Measurements from ENCODE around the gene B9D2. TPM values are rescaled to one million over a fixed set of nuclear protein-coding genes. Genes with fewer than 3 reads are reported as not detected.

B9D2 gene
- total RNA-seq, 1 donor from 2014 or later, result 7.4 TPM

DNA sequence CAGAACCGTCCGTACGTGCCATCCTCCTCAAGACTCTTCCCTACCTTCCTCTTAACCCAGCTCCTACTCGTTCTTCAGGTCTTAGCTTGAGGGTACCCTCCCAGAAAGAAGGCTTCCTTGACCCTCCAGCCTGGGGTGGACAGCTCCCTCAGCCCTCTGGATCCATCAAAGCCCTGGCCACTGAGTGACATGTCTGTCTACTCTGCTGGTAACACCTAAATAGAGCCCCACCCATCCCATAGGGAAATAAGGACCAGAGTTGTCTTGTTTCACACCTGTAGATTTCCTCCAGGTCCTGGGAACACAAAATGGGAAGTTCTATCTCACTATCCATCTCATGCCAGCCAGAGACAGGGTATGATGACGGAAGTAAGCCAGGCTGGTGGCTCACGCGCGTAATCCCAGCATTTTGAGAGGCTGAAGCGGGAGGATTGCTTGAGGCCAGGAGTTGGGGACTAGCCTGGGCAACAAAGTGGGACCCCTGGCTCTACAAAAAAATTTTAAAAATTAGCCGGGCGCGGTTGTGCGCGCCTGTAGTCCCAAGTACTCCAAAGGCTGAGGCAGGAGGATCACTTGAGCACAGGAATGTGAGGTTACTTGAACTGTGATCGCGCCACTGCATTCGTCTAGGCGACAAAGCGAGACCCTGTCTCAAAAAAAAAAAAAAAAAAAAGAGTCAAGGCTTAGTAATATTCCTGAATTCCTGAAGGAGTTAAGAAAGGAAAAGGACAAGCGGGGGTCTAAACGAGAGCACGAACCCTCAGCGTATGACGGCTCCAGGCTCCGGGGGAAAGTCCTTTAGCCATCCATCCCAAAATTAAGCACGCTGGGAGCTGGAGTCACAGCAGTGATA is 54.5 kb downstream of the B9D2 start:
- no peak for DNase-seq (ENCODE audit: low read depth, low spot score)

DNA sequence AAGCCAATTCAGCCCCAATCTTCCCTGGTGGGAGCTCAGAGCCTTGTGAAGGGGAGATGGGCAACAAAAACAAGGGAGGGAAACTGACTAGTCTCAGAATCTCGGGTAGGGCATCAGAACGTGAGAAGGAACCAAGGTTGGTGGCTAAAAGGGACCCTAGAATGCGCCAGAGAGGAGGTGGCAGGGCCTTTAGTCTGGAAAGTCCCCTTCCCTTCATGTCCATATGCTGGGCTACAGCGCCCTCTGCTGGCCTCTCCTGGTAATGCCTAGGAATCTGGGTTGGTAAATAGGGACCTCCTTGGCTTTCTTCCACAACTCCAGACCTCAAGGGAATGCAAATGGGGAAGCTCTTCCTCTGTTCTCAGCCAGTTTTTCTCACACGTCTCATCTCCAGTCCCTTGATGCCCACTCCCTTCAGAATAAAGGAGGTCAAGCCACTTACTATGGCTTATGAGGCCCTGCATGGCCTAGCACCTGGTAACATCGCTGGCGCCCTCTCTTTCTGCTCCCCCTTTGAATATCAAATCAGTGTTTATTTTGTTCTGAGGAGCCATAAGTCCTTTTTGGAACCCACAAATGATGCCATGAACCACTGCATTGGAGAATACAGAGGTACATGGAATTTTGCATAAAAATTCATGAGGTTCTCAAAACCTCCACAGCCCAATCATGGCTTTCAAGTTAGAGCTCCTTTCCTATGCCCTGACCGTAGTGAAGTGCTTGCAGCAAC is 55.3 kb downstream of the B9D2 start:
- peak; percentile 65 for DNase-seq (ENCODE audit: low read depth, low spot score)

DNA sequence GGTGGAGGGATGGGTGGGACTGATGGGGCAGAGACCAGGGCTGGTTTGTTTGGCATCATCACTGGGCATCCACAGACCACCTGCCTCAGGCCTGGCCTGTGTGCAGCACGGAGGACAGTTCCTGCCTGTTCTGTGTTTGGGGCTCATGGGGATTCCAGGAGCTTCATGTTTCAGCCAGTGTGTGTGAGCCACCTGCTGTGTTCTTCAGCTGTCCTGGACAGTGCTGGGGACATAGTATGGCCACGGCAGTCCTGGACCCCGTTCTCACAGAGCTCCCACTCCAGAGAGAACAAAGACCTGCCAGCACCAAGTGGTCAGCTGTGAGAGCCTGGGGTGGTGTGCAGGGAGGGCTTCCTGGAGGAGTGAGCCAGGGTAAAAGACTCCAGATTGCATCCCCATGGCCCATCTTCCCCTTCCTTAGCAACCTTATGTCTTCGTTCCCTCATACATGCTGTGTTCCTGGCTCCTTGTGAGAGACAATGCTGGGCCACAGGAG is 55.9 kb downstream of the B9D2 start:
- no peak for DNase-seq (ENCODE audit: low read depth, low spot score)

DNA sequence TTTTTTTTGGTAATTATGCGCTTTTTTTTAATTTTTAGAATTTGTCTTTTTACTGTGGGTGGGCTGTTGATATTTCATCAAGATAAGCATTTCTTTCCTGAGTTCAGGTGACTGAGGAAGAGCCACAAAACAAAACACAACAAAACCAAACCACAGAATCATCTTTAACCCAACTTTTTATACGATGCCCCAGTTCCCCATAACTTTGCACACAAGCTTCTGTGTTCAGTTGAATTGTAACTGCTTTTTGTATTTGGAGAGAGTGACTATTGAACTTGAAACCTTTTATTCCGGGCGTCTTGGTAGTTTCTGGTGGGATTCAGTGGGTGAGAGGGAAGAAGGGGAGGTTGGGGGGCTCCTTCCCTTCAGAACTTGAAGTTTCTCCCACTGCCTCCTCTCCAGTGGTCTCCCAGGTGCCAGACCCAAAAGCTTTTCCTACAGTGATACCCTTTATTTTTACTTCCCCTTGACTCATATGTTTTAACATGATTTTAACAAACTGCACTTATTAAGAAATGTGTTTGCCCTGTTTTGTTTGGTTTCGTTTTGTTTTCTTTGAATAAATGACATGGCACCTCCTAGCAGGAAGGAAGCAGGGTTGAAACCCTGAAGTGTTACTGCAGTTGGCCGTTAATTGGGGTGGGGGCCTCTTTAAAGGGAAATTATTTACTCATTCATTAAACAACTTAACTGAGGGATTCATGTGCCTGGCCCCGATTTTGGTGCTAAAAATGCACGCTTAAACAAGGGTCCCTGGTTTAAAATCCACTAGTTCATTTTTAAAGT is 56.7 kb downstream of the B9D2 start:
- no peak for DNase-seq (ENCODE audit: low read depth, low spot score)

DNA sequence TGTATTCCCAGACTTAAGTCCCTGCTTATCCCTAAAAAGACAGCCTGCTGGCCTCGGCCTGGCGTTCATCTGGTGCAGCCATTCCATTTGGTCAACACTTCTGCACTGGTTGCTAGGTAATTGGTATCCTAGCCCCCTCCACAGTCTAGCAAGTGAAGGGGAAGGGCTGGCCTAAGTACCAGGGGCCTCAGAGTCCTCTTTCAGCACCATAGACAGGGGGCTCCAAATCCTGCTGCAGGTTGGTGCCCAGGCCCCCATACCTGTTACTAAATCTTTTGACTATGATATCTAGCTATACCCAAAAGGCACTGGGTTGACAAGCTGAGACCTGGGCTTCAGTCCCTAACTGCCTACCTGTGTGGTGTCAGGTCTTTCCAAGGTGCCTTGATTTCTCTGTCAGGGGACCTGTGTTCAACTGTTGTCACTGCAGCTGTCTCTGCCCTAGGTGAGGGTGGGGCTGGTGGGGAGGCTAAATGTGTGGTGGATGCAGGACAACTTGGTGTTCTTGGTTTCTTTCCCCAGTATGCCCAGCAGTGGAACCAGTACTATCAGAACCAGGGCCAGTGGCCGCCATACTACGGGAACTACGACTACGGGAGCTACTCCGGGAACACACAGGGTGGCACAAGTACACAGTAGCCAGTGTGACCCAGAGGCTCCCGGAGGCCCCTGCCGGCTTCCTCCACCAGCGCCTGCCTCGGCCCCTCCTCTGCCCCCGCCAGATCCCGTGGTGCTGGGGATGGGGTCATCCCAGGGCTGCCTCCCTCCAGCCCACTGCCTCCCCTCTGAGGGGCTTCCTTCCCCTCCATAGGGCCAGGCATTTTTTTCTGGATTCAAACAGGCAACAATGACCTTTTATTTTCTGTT is 57.8 kb downstream of the B9D2 start:
- no peak for DNase-seq (ENCODE audit: low read depth, low spot score)

DNA sequence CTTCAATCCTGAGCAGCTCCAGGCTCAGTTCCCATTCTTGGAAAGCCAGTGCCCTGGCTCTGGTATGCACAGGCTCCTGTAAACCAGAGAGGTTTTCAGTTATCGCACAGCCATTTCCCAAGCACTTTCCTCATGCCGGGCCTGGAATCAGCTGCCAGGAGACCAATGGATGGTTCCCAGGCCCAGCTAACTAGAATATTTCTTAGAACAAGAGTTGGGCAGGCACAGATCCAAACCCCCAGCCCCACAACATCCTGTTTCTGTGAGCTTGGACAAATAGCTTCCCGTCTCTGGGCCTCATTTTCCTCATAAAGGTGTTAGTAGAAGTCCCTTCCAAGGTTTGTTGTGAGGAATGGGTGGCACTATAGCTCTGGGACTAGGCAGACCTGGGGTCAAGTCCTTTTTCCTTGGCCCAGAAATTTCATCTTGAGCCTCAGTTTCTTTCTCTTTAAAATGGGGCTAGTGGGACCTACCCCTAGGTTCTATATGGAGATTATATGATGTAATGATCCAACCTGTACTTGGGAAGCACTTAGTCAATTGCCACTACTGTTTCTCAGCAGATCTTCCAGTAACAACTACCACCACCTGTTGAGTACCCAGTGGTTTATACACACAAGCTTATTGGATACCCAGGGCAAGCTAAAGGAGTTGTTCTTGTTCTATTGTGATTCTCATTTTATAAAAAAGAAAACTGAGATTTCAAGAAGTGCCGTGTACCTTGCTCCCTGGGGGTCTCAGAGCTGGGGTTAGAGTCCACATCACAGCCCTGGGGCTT is 59.1 kb downstream of the B9D2 start:
- DNase-seq (ENCODE audit: low read depth, low spot score), result no peak

Other genes starting within 250 kb of the B9D2 start
- gene CYP2F1, start 249.7 kb downstream of the B9D2 start, total RNA-seq, result not detected in 2 replicates
- gene CYP2S1, start 170.9 kb downstream of the B9D2 start, total RNA-seq, result under 0.01 and 0.32 TPM in 2 replicates
- 177 and 238 TPM in 2 replicates for gene AXL, start 144.9 kb downstream of the B9D2 start, total RNA-seq
- gene HNRNPUL1, start 99.8 kb downstream of the B9D2 start, total RNA-seq, result 76.9 and 85.7 TPM in 2 replicates
- gene CCDC97, start 54.0 kb downstream of the B9D2 start, total RNA-seq, result 6.1 and 9.1 TPM in 2 replicates
- gene TGFB1, start 10.2 kb downstream of the B9D2 start, total RNA-seq, result 18.2 and 18.9 TPM in 2 replicates
- 5.2 and 8.1 TPM in 2 replicates for gene TMEM91, start 12.4 kb upstream of the B9D2 start, total RNA-seq
- gene EXOSC5, start 33.2 kb upstream of the B9D2 start, total RNA-seq, result 15.7 and 16.2 TPM in 2 replicates
- gene BCKDHA, start 33.7 kb upstream of the B9D2 start, total RNA-seq, result 33.8 and 74.5 TPM in 2 replicates
- 2.1 and 2.7 TPM in 2 replicates for gene B3GNT8, start 63.2 kb upstream of the B9D2 start, total RNA-seq
- 54.1 and 56.2 TPM in 2 replicates for gene DMAC2, start 75.8 kb upstream of the B9D2 start, total RNA-seq
- not detected in 2 replicates for gene ERICH4, start 79.0 kb upstream of the B9D2 start, total RNA-seq
- gene CEACAM21, start 212.0 kb upstream of the B9D2 start, total RNA-seq, result 0.11 and 0.73 TPM in 2 replicates